Left ventricle myocardium inferior (tissue), 1 donor: ENCODE data around the gene MXI1. TPM values are rescaled to one million over a fixed set of nuclear protein-coding genes. Genes with fewer than 3 reads are reported as not detected.
"Not testable (repeated sequence)": the region's sequence is repeated elsewhere in the genome, so short reads cannot be mapped to it uniquely, and the experiment has no call there.

Source experiments
- DNase-seq: peaks from one replicate; pipeline ENCODE4 v3.0.0-alpha.2; 2020
- H3K27ac ChIP-seq: fragments of 200-600 bp; replicated peaks from 2 replicates; pipeline ENCODE4 v1.8.0; 2021
- H3K27me3 ChIP-seq: fragments of 200-600 bp; 2 replicates; pipeline ENCODE4 v1.8.0; 2021; ENCODE audit warnings: low read depth
- H3K36me3 ChIP-seq: fragments of 200-600 bp; 2 replicates; pipeline ENCODE4 v1.8.0; 2021
- H3K4me1 ChIP-seq: fragments of 200-600 bp; 2 replicates; pipeline ENCODE4 v1.8.0; 2021
- H3K4me3 ChIP-seq: fragments of 200-600 bp; 2 replicates; pipeline ENCODE4 v1.8.0; 2021; ENCODE audit warnings: mild to moderate bottlenecking, moderate library complexity
- H3K9me3 ChIP-seq: fragments of 200-600 bp; replicated peaks from 2 replicates; pipeline ENCODE4 v1.8.0; 2021
- intact Hi-C: fragments of 100-400 bp; cut with micrococcal nuclease; formaldehyde crosslinking; loops from one replicate; pipeline ENCODE4 v1.11.0; 2022
- total RNA-seq: library from RNA; stranded (reverse); fragmentation: NEBNext Ultra II Directional; extraction: Animal tissue kit (Norgen Biotek cat#: 25700); gene quantifications from one replicate; pipeline ENCODE4 v1.2.1, GENCODE V29; 2021
- TF ChIP-seq, protein P1 (sequence below): fragments of 200-600 bp; IDR thresholded peaks from 2 replicates; pipeline ENCODE4 v1.8.0; 2021; ENCODE audit warnings: antibody characterized with exemption, mild to moderate bottlenecking, borderline replicate concordance
- donor health status: DM: no; HTN: yes; CAD: no; lungs with severe emphysema.

The MXI1 gene
- total RNA-seq, 1 donor from 2014 or later, result 60.0 TPM

DNA sequence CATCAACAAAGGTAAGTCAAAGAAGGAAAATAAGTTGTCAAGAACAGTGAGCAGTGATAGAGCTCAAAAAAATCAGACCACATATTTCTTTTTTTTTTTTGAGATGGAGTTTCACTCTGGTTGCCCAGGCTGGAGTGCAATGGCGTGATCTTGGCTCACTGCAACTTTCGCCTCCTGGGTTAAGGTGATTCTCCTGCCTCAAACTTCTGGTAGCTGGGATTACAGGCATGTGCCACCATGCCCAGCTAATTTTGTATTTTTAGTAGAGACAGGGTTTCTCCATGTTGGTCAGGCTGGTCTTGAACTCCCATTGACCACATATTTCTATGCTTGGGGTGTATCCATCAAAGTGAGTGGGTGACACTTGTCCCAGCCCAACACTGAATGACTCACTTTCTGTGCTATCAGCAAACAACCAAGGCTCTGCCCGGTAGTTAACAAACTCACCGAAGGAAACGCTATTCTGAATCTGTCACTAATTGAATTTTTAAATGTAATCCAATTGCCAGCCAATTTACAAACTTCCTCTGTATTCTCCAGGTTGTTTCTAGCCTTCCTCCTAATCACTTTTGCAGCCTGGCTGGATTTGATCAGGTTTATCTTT, 116.9 kb downstream of the MXI1 start:
- TF ChIP-seq, protein P1, sequence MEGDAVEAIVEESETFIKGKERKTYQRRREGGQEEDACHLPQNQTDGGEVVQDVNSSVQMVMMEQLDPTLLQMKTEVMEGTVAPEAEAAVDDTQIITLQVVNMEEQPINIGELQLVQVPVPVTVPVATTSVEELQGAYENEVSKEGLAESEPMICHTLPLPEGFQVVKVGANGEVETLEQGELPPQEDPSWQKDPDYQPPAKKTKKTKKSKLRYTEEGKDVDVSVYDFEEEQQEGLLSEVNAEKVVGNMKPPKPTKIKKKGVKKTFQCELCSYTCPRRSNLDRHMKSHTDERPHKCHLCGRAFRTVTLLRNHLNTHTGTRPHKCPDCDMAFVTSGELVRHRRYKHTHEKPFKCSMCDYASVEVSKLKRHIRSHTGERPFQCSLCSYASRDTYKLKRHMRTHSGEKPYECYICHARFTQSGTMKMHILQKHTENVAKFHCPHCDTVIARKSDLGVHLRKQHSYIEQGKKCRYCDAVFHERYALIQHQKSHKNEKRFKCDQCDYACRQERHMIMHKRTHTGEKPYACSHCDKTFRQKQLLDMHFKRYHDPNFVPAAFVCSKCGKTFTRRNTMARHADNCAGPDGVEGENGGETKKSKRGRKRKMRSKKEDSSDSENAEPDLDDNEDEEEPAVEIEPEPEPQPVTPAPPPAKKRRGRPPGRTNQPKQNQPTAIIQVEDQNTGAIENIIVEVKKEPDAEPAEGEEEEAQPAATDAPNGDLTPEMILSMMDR, result no peak

DNA sequence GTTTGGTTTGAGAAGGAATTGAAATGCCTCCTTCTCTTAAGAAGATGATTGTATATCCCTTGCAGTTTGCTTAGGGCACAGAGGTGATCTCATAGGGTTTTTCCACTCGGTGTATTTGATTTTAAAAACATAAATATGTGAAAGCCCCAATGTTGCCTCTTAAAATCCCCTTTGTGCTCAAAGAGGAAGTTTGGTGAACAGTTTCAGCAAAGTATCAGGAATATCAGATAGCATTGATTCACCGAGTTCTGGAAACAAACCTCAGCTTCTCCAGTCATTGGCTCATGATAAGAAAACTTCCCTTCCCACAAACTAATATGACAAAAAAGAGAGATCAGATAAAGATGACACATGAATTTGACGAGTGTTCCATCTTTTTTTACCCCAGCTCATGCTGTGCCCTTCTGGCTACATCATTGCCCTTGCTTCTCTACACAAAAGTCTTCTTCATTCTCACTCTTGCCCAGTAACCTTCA, 117.4 kb downstream of the MXI1 start:
- intact Hi-C loops, result no loop called here
- Histone ChIP-seq H3K27ac (no peak overlapping the region), H3K4me1 (no peaks in the 10 kb centered on the region), H3K36me3 (no peaks in the 10 kb centered on the region), H3K27me3 (peaks cover 8% of the 10 kb centered on the region), H3K9me3 (peaks cover 27% of the 10 kb centered on the region), H3K4me3 (no peak overlapping the region)
- DNase-seq, result no peak
- TF ChIP-seq, protein P1, result no peak

More for the DNA sequence above, 116.9 kb downstream of the MXI1 start:
- Histone ChIP-seq H3K27ac (no peak overlapping the region), H3K4me3 (no peak overlapping the region), H3K27me3 (peaks cover 8% of the 10 kb centered on the region), H3K4me1 (no peaks in the 10 kb centered on the region), H3K36me3 (no peaks in the 10 kb centered on the region), H3K9me3 (peaks cover 23% of the 10 kb centered on the region)
- intact Hi-C loops, result no loop called here
- no peak for DNase-seq

DNA sequence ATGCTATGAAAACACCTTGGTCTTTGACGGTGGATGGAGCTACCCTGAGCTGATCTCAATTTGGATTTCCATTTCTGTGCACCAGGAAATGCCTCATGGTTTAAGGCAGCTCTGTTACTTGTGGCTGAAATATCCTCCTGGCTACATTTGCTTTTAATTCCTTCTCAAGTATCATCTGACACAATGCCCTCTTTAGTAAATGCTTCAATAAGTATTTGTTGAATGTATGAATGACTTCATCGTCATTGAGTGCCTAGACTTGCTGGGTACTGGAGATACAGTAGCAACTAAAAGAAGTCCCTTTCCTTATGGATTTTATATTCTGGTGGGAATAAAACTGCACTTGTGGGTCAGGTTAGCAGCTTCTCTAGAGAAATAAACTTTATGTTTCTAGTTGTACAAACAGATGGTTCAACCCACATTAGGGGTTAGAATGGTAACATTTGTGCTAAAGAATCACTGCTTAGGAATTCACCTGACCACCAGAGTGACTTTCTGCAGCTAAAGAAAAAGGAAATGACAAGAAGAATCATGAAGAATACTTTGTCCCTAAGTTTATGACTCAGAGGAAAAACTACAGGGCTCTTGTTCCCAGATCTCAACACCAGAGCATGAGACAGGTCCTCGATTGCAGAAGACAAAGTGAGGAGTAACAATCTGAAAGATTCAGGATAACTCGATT, 119.1 kb downstream of the MXI1 start:
- no peaks in the 10 kb centered on the region for H3K36me3 ChIP-seq
- peaks cover 32% of the 10 kb centered on the region for H3K9me3 ChIP-seq
- peaks cover 8% of the 10 kb centered on the region for H3K27me3 ChIP-seq
- no peak overlapping the region for H3K27ac ChIP-seq
- H3K4me1 ChIP-seq, result no peaks in the 10 kb centered on the region
- no peak overlapping the region for H3K4me3 ChIP-seq
- intact Hi-C loops, result no loop called here
- no peak for DNase-seq
- TF ChIP-seq, protein P1, result no peak

DNA sequence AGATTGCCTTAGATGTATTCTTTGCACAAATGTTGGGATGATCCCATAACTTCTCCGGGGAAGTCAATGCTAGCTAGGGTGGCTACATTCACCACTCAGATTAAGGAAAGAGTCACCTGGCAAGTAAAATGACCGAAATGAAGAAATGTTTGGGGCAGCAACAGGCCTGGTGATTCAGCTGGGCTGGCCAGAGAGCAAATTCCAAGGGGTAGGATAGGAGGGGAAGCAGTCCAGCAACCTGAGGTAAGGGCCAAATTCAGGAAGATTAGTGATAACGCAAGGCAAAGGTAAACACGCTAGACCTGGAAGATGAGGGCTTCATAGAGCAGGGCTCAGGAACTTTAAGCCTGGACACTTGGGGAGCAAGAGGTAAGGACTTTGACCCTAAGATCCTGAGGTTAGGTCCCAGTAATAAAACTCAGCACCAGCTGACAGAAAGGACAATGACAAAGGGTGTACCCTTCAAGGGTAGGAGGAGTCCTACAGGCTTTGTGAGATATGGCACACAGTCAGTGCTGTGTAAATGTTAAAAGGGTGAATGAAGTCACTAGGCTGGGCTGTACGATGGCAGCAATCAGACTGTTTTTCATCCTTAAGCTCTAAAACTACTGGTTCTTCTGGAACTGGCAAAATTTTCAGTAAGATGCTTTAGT, 120.0 kb downstream of the MXI1 start:
- no peaks in the 10 kb centered on the region for H3K36me3 ChIP-seq
- H3K4me1 ChIP-seq, result no peaks in the 10 kb centered on the region
- no peak overlapping the region for H3K27ac ChIP-seq
- DNase-seq, result no peak
- H3K9me3 ChIP-seq, result peaks cover 31% of the 10 kb centered on the region
- peaks cover 8% of the 10 kb centered on the region for H3K27me3 ChIP-seq
- H3K4me3 ChIP-seq, result no peak overlapping the region
- TF ChIP-seq, protein P1, result no peak
- intact Hi-C loops, result no loop called here

DNA sequence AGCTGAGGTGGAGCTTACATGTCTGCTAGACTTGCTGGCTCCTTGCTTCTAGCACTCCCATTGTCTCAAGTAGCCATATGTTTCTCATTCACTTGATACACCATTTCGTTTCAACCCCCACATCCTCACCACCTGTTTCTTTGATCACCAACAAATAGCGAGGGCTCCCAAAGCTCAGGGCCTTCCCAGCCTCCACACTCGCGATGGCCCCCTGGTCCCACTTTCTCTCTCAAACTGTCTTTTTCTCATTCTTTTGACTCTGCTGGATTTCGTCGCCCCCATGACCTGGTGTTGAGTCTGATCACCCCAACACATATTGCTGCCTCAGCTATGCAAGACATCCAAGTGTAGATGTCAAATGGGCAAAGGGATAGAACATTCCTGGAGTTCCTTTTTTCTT, 123.3 kb downstream of the MXI1 start:
- intact Hi-C loops, result no loop called here
- no peaks in the 10 kb centered on the region for H3K36me3 ChIP-seq
- TF ChIP-seq, protein P1, result no peak

DNA sequence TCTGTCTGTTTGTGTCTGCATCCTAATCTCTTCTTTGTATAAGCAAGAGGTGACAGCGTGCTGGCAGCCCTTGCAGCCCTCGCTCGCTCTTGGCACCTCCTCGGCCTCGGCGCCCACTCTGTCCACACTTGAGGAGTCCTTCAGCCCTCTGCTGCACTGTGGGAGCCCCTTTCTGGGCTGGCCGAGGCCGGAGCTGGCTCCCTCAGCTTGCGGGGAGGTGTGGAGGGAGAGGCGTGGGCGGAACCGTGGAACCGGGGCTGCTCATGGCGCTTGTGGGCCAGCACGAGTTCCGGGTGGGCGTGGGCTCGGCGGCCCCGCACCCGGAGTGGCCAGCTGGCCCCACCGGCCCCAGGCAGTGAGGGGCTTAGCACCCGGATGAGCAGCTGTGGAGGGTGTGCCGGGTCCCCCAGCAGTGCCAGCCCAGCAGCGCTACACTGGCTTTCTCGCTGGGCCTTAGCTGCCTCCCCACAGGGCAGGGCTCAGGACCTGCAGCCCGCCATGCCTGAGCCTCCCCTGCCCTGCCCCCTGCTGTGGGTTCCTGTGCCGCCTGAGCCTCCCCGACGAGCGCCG, 123.9 kb downstream of the MXI1 start:
- intact Hi-C loops, DNase-seq: not testable (repeated sequence)

More for the DNA sequence above, 123.3 kb downstream of the MXI1 start:
- Histone ChIP-seq H3K9me3 (peaks cover 31% of the 10 kb centered on the region), H3K4me1 (peaks cover 2% of the 10 kb centered on the region), H3K27ac (no peak overlapping the region), H3K27me3 (peaks cover under 1% of the 10 kb centered on the region), H3K4me3 (no peak overlapping the region)
- no peak for DNase-seq

More for the DNA sequence above, 123.9 kb downstream of the MXI1 start:
- not testable (repeated sequence) for H3K4me3 ChIP-seq, H3K4me1 ChIP-seq, H3K27me3 ChIP-seq, H3K36me3 ChIP-seq, H3K27ac ChIP-seq
- peaks cover 31% of the 10 kb centered on the region for H3K9me3 ChIP-seq
